RWPE1 (cell line): ENCODE results near the gene PRDX4.

Experiments used
- CTCF ChIA-PET: fragments of 350-600 bp; sonication (Branson Sonifier 250); formaldehyde crosslinking; extraction: SDS; loops from one replicate; lab custom pipeline; 2021; lab: Yijun Ruan, JAX
- POLR2A ChIA-PET: fragments of 400-600 bp; formaldehyde crosslinking; extraction: SDS; loops from one replicate; lab custom pipeline; 2020; ENCODE audit warnings: antibody characterized with exemption; ENCODE audit not compliant: low non-redundant PET; lab: Yijun Ruan, JAX
- DNase-seq: peaks from one replicate; pipeline ENCODE4 v3.0.0; 2012; ENCODE audit warnings: low spot score
- H3K27ac ChIP-seq: fragments of 450-650 bp; 2 replicates; pipeline ENCODE4 v1.5.1; 2017
- CTCF ChIP-seq: fragments of 450-650 bp; conservative IDR thresholded peaks from 2 replicates; pipeline ENCODE4 v1.5.1; 2017; ENCODE audit warnings: low read depth, mild to moderate bottlenecking

PRDX4 gene

GRCh38 chrX:23729214-23729613, 61.9 kb downstream of the PRDX4 start:
- TF ChIP-seq CTCF = no peak
- CTCF ChIA-PET = no interaction called here

GRCh38 chrX:23731951-23732350, 64.7 kb downstream of the PRDX4 start:
- DNase-seq = no peak
- CTCF ChIA-PET = no interaction called here
- no peak for TF ChIP-seq CTCF
- POLR2A ChIA-PET = no interaction called here
- H3K27ac ChIP-seq = no peak overlapping the region

More at GRCh38 chrX:23729214-23729613, 61.9 kb downstream of the PRDX4 start:
- H3K27ac ChIP-seq = no peak overlapping the region
- POLR2A ChIA-PET = no interaction called here
- no peak for DNase-seq

GRCh38 chrX:23732704-23733103, 65.4 kb downstream of the PRDX4 start:
- no peak for DNase-seq
- TF ChIP-seq CTCF = no peak
- CTCF ChIA-PET = no interaction called here
- H3K27ac ChIP-seq = no peak overlapping the region
- POLR2A ChIA-PET = no interaction called here
